Transverse colon (tissue), 4 donors: ENCODE results near the gene CACNG6.

Experiments used
- EP300 ChIP-seq: sonication (generic); formaldehyde crosslinking; IDR thresholded peaks from one replicate; pipeline ENCODE4 v1.6.1; 2017; ENCODE audit warnings: antibody characterized with exemption, low read depth
- POLR2A ChIP-seq: fragments of 450-650 bp; IDR thresholded peaks from one replicate; pipeline ENCODE4 v1.6.1; 2016; ENCODE audit warnings: antibody characterized with exemption, mild to moderate bottlenecking, moderate library complexity
- POLR2AphosphoS5 ChIP-seq, 3 donors: sonication (generic); formaldehyde crosslinking; IDR thresholded peaks; one replicate each; pipeline ENCODE4 v1.6.1; 2016; ENCODE audit warnings: antibody characterized with exemption in 3 of 3
- TF ChIP-seq, protein P1 (sequence below), 5 experiments: fragments of 200-600 bp in 3 of 5; fragments of 450-650 bp in 2 of 5; sonication (generic) in 3 of 5; IDR thresholded peaks; 1 replicate in 2 of 5; 2 replicates in 3 of 5; pipeline ENCODE4 v1.5.1; 2016 to 2017; ENCODE audit warnings: antibody characterized with exemption in 5 of 5, inconsistent platforms in 3 of 5, mild to moderate bottlenecking in 2 of 5, moderate library complexity in 1 of 5

DNA sequence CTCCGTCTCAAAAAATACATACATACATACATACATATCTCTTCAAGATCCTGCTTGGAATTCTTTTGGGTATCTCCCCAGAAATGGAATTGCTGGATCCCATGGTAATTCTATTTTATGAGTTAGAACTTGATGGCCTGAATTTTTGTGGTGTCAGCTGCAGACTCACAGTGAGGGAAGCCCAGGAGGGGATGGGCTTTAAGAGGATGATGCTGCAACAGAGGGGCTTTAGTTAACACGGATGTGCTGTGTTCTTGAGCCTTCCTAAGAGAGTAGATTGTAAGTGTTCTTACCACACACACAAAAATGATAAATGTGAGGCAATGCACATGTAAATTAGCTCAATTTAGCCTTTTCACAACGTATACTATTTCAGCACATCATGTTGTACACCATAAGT lies 31.8 kb downstream of the CACNG6 start:
- TF ChIP-seq POLR2A (no peak), POLR2AphosphoS5 (IDR thresholded peaks at IDR 0.05) (no peak), EP300 (no peak)
- TF ChIP-seq, protein P1, sequence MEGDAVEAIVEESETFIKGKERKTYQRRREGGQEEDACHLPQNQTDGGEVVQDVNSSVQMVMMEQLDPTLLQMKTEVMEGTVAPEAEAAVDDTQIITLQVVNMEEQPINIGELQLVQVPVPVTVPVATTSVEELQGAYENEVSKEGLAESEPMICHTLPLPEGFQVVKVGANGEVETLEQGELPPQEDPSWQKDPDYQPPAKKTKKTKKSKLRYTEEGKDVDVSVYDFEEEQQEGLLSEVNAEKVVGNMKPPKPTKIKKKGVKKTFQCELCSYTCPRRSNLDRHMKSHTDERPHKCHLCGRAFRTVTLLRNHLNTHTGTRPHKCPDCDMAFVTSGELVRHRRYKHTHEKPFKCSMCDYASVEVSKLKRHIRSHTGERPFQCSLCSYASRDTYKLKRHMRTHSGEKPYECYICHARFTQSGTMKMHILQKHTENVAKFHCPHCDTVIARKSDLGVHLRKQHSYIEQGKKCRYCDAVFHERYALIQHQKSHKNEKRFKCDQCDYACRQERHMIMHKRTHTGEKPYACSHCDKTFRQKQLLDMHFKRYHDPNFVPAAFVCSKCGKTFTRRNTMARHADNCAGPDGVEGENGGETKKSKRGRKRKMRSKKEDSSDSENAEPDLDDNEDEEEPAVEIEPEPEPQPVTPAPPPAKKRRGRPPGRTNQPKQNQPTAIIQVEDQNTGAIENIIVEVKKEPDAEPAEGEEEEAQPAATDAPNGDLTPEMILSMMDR (IDR thresholded peaks at IDR 0.05), result no peak
